H1 (cell line): ENCODE results near the gene GSTO2. TPM values are rescaled to one million over a fixed set of nuclear protein-coding genes. Genes with fewer than 3 reads are reported as not detected.

ENCODE experiments used
- CTCF ChIA-PET: fragments of 300-600 bp; sonication (Branson Sonifier 250); formaldehyde crosslinking; loops from one replicate; lab custom pipeline; 2021; ENCODE audit not compliant: partially characterized antibody; lab: Charles Lee
- POLR2A ChIA-PET: fragments of 300-600 bp; sonication (Branson Sonifier 250); formaldehyde crosslinking; loops from one replicate; lab custom pipeline; 2021; ENCODE audit warnings: inconsistent platforms; ENCODE audit not compliant: partially characterized antibody; lab: Charles Lee
- DNase-seq, 2 experiments: peaks; one replicate each; pipeline versions ENCODE4 v3.0.0 to v3.0.0-alpha.2; 2010 to 2022; ENCODE audit warnings: low spot score in 2 of 2, low read depth in 1 of 2, mixed read lengths in 1 of 2
- FAIRE-seq: peaks from 2 replicates; lab custom pipeline; 2011; peaks lifted over from hg19 to GRCh38; lab: Jason Lieb, UNC
- H2AFZ ChIP-seq: 2 replicates; pipeline ENCODE4 v1.8.1; 2012; ENCODE audit warnings: low read length, inconsistent platforms
- H2AK5ac ChIP-seq: 2 replicates; pipeline ENCODE4 v1.6.1; 2013; ENCODE audit warnings: low read depth, low read length
- H2BK120ac ChIP-seq: replicated peaks from 2 replicates; pipeline ENCODE3; 2013; ENCODE audit warnings: low read depth, low read length, inconsistent platforms
- H2BK12ac ChIP-seq: 2 replicates; pipeline ENCODE4 v1.6.1; 2013; ENCODE audit warnings: low read depth, low read length
- H2BK15ac ChIP-seq: 2 replicates; pipeline ENCODE4 v1.6.1; 2013; ENCODE audit warnings: low read length
- H2BK20ac ChIP-seq: 2 replicates; pipeline ENCODE4 v1.6.1; 2013; ENCODE audit warnings: low read length
- H2BK5ac ChIP-seq: 2 replicates; pipeline ENCODE4 v1.6.1; 2013; ENCODE audit warnings: low read depth, low read length
- H3K14ac ChIP-seq: 2 replicates; pipeline ENCODE4 v1.6.1; 2013; ENCODE audit warnings: inconsistent platforms; ENCODE audit not compliant: insufficient read length
- H3K18ac ChIP-seq: 2 replicates; pipeline ENCODE4 v1.6.1; 2013; ENCODE audit warnings: low read length; ENCODE audit errors: extremely low read depth
- H3K23ac ChIP-seq: 2 replicates; pipeline ENCODE4 v1.6.1; 2013; ENCODE audit warnings: inconsistent platforms; ENCODE audit not compliant: insufficient read length
- H3K23me2 ChIP-seq: 2 replicates; pipeline ENCODE4 v1.6.1; 2013; ENCODE audit warnings: low read depth, low read length
- H3K27ac ChIP-seq: 2 replicates; pipeline ENCODE4 v1.6.1; 2011; ENCODE audit warnings: low read depth, low read length, inconsistent platforms
- H3K27me3 ChIP-seq, 4 experiments: replicated peaks in 1 of 4; 1 replicate in 1 of 4; 2 replicates in 3 of 4; pipeline versions ENCODE4 v1.6.1 to v1.8.1; 2011 to 2013; ENCODE audit warnings: low read length in 3 of 4, mild to moderate bottlenecking in 3 of 4, inconsistent platforms in 2 of 4, mixed read lengths in 2 of 4, moderate library complexity in 1 of 4; ENCODE audit not compliant: control insufficient read depth in 3 of 4, insufficient read depth in 3 of 4; ENCODE audit errors: extremely low read depth in 1 of 4
- H3K36me3 ChIP-seq, 4 experiments: 2 replicates each; pipeline versions ENCODE4 v1.6.1 to v1.8.1; 2011 to 2013; ENCODE audit warnings: mild to moderate bottlenecking in 4 of 4, low read length in 3 of 4, moderate library complexity in 2 of 4, control low read depth in 1 of 4, inconsistent platforms in 1 of 4; ENCODE audit not compliant: insufficient read depth in 4 of 4, control insufficient read depth in 2 of 4
- H3K4ac ChIP-seq: replicated peaks from 2 replicates; pipeline ENCODE3; 2013; ENCODE audit warnings: low read length, low read depth, mixed read lengths, inconsistent platforms; ENCODE audit not compliant: insufficient read length
- H3K4me1 ChIP-seq, 4 experiments: replicated peaks in 1 of 4; 1 replicate in 1 of 4; 2 replicates in 3 of 4; pipeline versions ENCODE4 v1.6.1 to v1.8.1; 2011 to 2013; ENCODE audit warnings: low read length in 3 of 4, inconsistent platforms in 2 of 4, mixed read lengths in 1 of 4; ENCODE audit not compliant: insufficient read depth in 4 of 4, control insufficient read depth in 3 of 4
- H3K4me2 ChIP-seq, 2 experiments: 2 replicates each; pipeline versions ENCODE4 v1.6.1 to v1.8.1; 2011 to 2013; ENCODE audit warnings: low read depth in 2 of 2, low read length in 2 of 2, control low read depth in 1 of 2, inconsistent platforms in 1 of 2, mild to moderate bottlenecking in 1 of 2; ENCODE audit not compliant: insufficient read depth in 1 of 2
- H3K4me3 ChIP-seq, 4 experiments: fragments of 200-600, 300-600 bp in 1 of 4; sonication (generic), shearing (Covaris generic), sonication (Bioruptor Twin) in 1 of 4; 2 replicates each; pipeline versions ENCODE4 v1.5.1 to v1.8.1; 2011 to 2016; ENCODE audit warnings: low read length in 4 of 4, low read depth in 3 of 4, control low read depth in 2 of 4, inconsistent platforms in 2 of 4, mild to moderate bottlenecking in 2 of 4, mixed read lengths in 1 of 4, moderate library complexity in 1 of 4; ENCODE audit not compliant: insufficient read depth in 2 of 4; ENCODE audit errors: extremely low read depth in 1 of 4
- H3K56ac ChIP-seq: replicated peaks from 2 replicates; pipeline ENCODE3; 2013; ENCODE audit warnings: low read depth, mild to moderate bottlenecking, mixed read lengths, low read length, inconsistent platforms; ENCODE audit not compliant: insufficient read length
- H3K79me1 ChIP-seq: 2 replicates; pipeline ENCODE4 v1.6.1; 2013; ENCODE audit warnings: low read depth, low read length, control low read depth
- H3K79me2 ChIP-seq, 2 experiments: 2 replicates each; pipeline versions ENCODE4 v1.6.1 to v1.8.1; 2012 to 2013; ENCODE audit warnings: low read length in 2 of 2, mild to moderate bottlenecking in 2 of 2, inconsistent platforms in 1 of 2; ENCODE audit not compliant: insufficient read depth in 2 of 2, control insufficient read depth in 1 of 2
- H3K9ac ChIP-seq, 4 experiments: replicated peaks in 1 of 4; 1 replicate in 1 of 4; 2 replicates in 3 of 4; pipeline versions ENCODE4 v1.6.1 to v1.8.1; 2011 to 2013; ENCODE audit warnings: low read depth in 3 of 4, low read length in 3 of 4, control low read depth in 2 of 4, mild to moderate bottlenecking in 2 of 4, moderate library complexity in 2 of 4, inconsistent platforms in 1 of 4; ENCODE audit errors: extremely low read depth in 1 of 4
- H3K9me3 ChIP-seq, 2 experiments: 2 replicates each; pipeline versions ENCODE4 v1.6.1 to v1.8.1; 2012 to 2013; ENCODE audit warnings: mild to moderate bottlenecking in 2 of 2, moderate library complexity in 2 of 2, control low read depth in 1 of 2, inconsistent platforms in 1 of 2, low read depth in 1 of 2, low read length in 1 of 2, mixed read lengths in 1 of 2; ENCODE audit not compliant: insufficient read depth in 2 of 2
- H4K20me1 ChIP-seq, 2 experiments: replicated peaks in 1 of 2; 2 replicates each; pipeline versions ENCODE3 to v1.8.1; 2011 to 2013; ENCODE audit warnings: inconsistent platforms in 2 of 2, low read length in 2 of 2, mild to moderate bottlenecking in 1 of 2; ENCODE audit not compliant: insufficient read depth in 2 of 2, control insufficient read depth in 1 of 2
- H4K5ac ChIP-seq: 2 replicates; pipeline ENCODE4 v1.6.1; 2013; ENCODE audit warnings: low read length, low read depth, mixed read lengths, inconsistent platforms; ENCODE audit not compliant: insufficient read length
- H4K8ac ChIP-seq: 2 replicates; pipeline ENCODE4 v1.8.0; 2013; ENCODE audit warnings: mild to moderate bottlenecking, moderate library complexity, low read length, inconsistent platforms; ENCODE audit not compliant: insufficient read depth; ENCODE audit errors: extremely low read depth
- H4K91ac ChIP-seq: replicated peaks from 2 replicates; pipeline ENCODE3; 2013; ENCODE audit warnings: low read length, mixed read lengths, inconsistent platforms; ENCODE audit not compliant: insufficient read length
- MAX ChIP-seq: IDR thresholded peaks from 2 replicates; pipeline ENCODE4 v1.6.1; 2012; ENCODE audit warnings: inconsistent platforms
- RBBP5 ChIP-seq: IDR thresholded peaks from 2 replicates; pipeline ENCODE4 v1.7.1; 2012; ENCODE audit warnings: low read depth, mild to moderate bottlenecking, inconsistent platforms, low read length, moderate library complexity, borderline replicate concordance
- SIX5 ChIP-seq: IDR thresholded peaks from 2 replicates; pipeline ENCODE4 v1.6.1; 2011; ENCODE audit warnings: mild to moderate bottlenecking, low read depth, low read length
- USF2 ChIP-seq: IDR thresholded peaks from 2 replicates; pipeline ENCODE4 v1.6.1; 2011; ENCODE audit warnings: low read length, improper control_type of control experiment
- WGBS, 2 experiments: shearing (Covaris generic) in 1 of 2; methylation state at CpG; one replicate each; pipeline versions ENCODE4 v1.1.6 to v1.1.7; 2013 to 2015; ENCODE audit warnings: low lambda C conversion rate in 2 of 2, mixed read lengths in 2 of 2, inconsistent platforms in 1 of 2, low coverage in 1 of 2, missing lambda C conversion rate in 1 of 2; ENCODE audit not compliant: insufficient replicate concordance in 2 of 2, insufficient coverage in 1 of 2, insufficient read length in 1 of 2; ENCODE audit errors: extremely low coverage in 1 of 2, missing lambda C conversion rate in 1 of 2; 5-methylcytosine and 5-hydroxymethylcytosine counted together
- polyA plus RNA-seq, 7 experiments: library from polyadenylated mRNA; depleted of rRNA in 3 of 7; stranded (reverse) in 5 of 7; unstranded in 2 of 7; fragments of >200 nt in 5 of 7; fragments of 200-250 nt in 2 of 7; gene quantifications; 1 replicate in 5 of 7; 2 replicates in 1 of 7; 4 replicates in 1 of 7; pipeline versions ENCODE4 v1.2.1 to v1.2.3, GENCODE V29; 2011 to 2013; ENCODE audit warnings: missing spikeins in 2 of 7, mixed read lengths in 2 of 7
- total RNA-seq: library from RNA; stranded (reverse); fragmentation: NEBNext Ultra II Directional; extraction: Animal tissue kit (Norgen Biotek cat#: 25700); gene quantifications from 2 replicates; pipeline ENCODE4 v1.2.1, GENCODE V29; 2021

Gene GSTO2
- total and polyA plus RNA-seq, 2 of the 8 experiments (the other 6 are each of a cell fraction or from before 2014, with no cell fraction given), result 13.1 to 41.7 TPM

- H3K79me1 ChIP-seq, result peaks cover 51% of the 10 kb centered on the region
- ChIA-PET POLR2A (interaction anchor here (0.6 to 3.5 kb wide), 6 partner anchors 10 to 58 kb away, joined by 3 to 19 read pairs (median 4); partner anchors contain the start of gene ITPRIP), CTCF (interaction anchor here (0.6 to 18.5 kb wide), 17 partner anchors 8 to 258 kb away, joined by 3 to 166 read pairs (median 5); partner anchors contain the start of genes CFAP58 and ITPRIP)
- H2BK20ac ChIP-seq, result peak overlapping the region; percentile 13; the same call in 1 of the 2 replicates
- peak overlapping the region; percentile 3; the same call in 1 of the 2 replicates for H2BK15ac ChIP-seq
- H2AK5ac ChIP-seq, result peak overlapping the region; percentile 79; the same call in 1 of the 2 replicates
- no peak overlapping the region for H3K4ac ChIP-seq
- no peak overlapping the region for H2AFZ ChIP-seq
- WGBS, 2 experiments, result 90% methylated on average over 8 of the region's 8 CpGs; no CpG with 5 or more reads in 1 of the 2 experiments
- H3K4me2 ChIP-seq, result peak overlapping the region in 1 of 2 experiments; percentile 28; a peak in 1 of 4 replicates
- no peak overlapping the region for H4K5ac ChIP-seq
- H3K23me2 ChIP-seq, result no peaks in the 10 kb centered on the region
- H3K18ac ChIP-seq, result peak overlapping the region; percentile 60; the same call in 1 of the 2 replicates
- peak overlapping the region; percentile 37 for H3K27ac ChIP-seq
- FAIRE-seq (no peak), DNase-seq (no peak)
- peak overlapping the region; percentile 42 for H4K91ac ChIP-seq
- H2BK5ac ChIP-seq, result peak overlapping the region; percentile 49; the same call in 1 of the 2 replicates
- no peak overlapping the region for H3K9ac ChIP-seq
- no peaks in the 10 kb centered on the region for H3K9me3 ChIP-seq
- 0 out of 2 replicates have a peak, but pooled peaks have one; percentile 12 for TF ChIP-seq MAX
- no peak for TF ChIP-seq SIX5
- no peak for TF ChIP-seq RBBP5
- TF ChIP-seq USF2, result no peak
- H2BK120ac ChIP-seq, result no peak overlapping the region
- no peak overlapping the region for H3K23ac ChIP-seq
- no peaks in the 10 kb centered on the region for H3K27me3 ChIP-seq
- no peaks in the 10 kb centered on the region for H3K36me3 ChIP-seq
- H4K20me1 ChIP-seq, result peaks cover 4 to 15% of the 10 kb centered on the region in 2 experiments
- peak overlapping the region; percentile 46; the same call in 1 of the 2 replicates for H2BK12ac ChIP-seq
- peaks cover 0 to 100% of the 10 kb centered on the region in 2 experiments; a peak in 3 of 4 replicates for H3K79me2 ChIP-seq
- peak overlapping the region in 1 of 4 experiments; percentile 14; a peak in 1 of 8 replicates for H3K4me3 ChIP-seq
- no peak overlapping the region for H3K56ac ChIP-seq
- no peak overlapping the region for H3K14ac ChIP-seq
- H4K8ac ChIP-seq, result no peak overlapping the region
- peaks cover 10 to 54% (median 42%) of the 10 kb centered on the region in 4 experiments for H3K4me1 ChIP-seq
Measured at GRCh38 chr10:104321725-104322415, 52.9 kb downstream of the GSTO2 start.
